Right ventricle myocardium inferior (tissue), 1 donor: ENCODE results near the gene KCNJ5. TPM values are rescaled to one million over a fixed set of nuclear protein-coding genes. Genes with fewer than 3 reads are reported as not detected.

Experiments used
- ATAC-seq: fragments of 200-7000 bp; cut with Tn5 transposase; one replicate; pipeline ENCODE4 v1.9.1; 2020; ENCODE audit warnings: mild to moderate bottlenecking, moderate library complexity
- DNase-seq: peaks from one replicate; pipeline ENCODE4 v3.0.0; 2021; ENCODE audit errors: missing footprints
- intact Hi-C: fragments of 100-400 bp; cut with DNase I; formaldehyde crosslinking; loops from one replicate; pipeline ENCODE4 v1.11.0; 2022
- total RNA-seq: library from RNA; stranded (reverse); fragmentation: NEBNext Ultra II Directional; extraction: Animal tissue kit (Norgen Biotek cat#: 25700); gene quantifications from one replicate; pipeline ENCODE4 v1.2.1, GENCODE V29; 2021
- donor health status: DM: no; HTN: yes; CAD: no; lungs with severe emphysema.

The KCNJ5 gene
- total RNA-seq, 1 donor from 2014 or later, result 7.5 TPM

GRCh38 chr11:128961645-128962044 is 70.5 kb downstream of the KCNJ5 start:
- DNase-seq (no peak), ATAC-seq (no peak)
- intact Hi-C loops, result no loop called here

DNA sequence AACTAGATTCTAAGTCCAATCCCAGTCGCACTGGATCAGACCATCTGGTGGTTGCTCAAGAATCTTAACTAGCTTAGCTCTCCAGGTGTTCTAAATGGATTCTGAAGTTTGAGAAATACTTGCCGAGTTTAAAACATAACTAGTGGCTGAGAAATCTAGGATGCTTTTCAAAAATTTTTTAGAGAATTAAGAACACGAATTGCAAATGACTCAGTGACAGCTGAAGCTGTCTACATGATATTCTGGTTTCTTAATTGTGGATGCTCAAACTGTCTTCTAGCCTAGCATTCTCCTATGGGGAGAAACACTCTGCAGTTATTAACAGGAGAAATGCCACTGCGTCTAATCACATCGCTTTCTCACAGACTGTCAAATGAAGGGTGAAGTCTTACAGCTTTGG is 71.7 kb downstream of the KCNJ5 start:
- ATAC-seq (no peak), DNase-seq (no peak)
- intact Hi-C loops, result no loop called here

GRCh38 chr11:128963744-128964325 is 72.7 kb downstream of the KCNJ5 start:
- DNase-seq (no peak), ATAC-seq (no peak)
- intact Hi-C loops, result no loop called here

DNA sequence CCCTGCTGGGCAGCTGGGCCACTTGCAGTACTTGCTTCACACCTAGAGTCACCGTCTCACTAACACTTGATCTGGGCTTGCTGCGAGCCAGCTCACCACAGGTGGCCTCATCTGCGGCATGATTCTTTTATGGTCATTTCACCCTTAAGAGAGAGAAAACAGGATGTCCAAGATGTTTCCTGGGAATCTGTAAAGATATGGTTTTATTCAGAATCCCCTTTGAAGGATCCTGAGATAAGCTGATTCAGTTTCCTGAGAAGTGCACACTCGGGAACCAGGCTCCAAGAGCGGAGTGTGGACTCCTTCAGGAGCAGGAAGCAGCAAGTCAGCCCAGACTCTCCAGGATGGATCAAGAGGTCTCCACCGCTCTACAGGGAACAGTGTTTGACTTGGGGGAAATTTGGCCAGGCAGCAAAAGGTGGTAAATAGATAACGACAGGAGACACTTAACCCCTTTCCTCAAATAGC is 73.3 kb downstream of the KCNJ5 start:
- DNase-seq, result no peak
- intact Hi-C loops, result no loop called here
- no peak for ATAC-seq

GRCh38 chr11:128965485-128965884 is 74.3 kb downstream of the KCNJ5 start:
- intact Hi-C loops, result no loop called here
- no peak for DNase-seq
- ATAC-seq, result no peak

- DNase-seq (no peak), ATAC-seq (no peak)
- intact Hi-C loops, result no loop called here
Measured at GRCh38 chr11:128967578-128967977, 76.4 kb downstream of the KCNJ5 start.

- ATAC-seq, result no peak
- intact Hi-C loops, result no loop called here
- no peak for DNase-seq
Measured at GRCh38 chr11:128968916-128969315, 77.8 kb downstream of the KCNJ5 start.

Other genes starting within 250 kb of the KCNJ5 start
- 18.3 TPM for gene FLI1, start 197.3 kb upstream of the KCNJ5 start, total RNA-seq
- gene KCNJ1, start 24.1 kb upstream of the KCNJ5 start, total RNA-seq, result not detected
- gene TP53AIP1, start 51.5 kb downstream of the KCNJ5 start, total RNA-seq, result not detected